ENCODE data around the gene CD200.

CD200 gene

GRCh38 chr3:112405845-112406244 is 72.9 kb downstream of the CD200 start:
- H3K27ac ChIP-seq = no peak overlapping the region
- DNase-seq = no peak

GRCh38 chr3:112407214-112407887 is 74.4 kb downstream of the CD200 start:
- no peak for DNase-seq
- no peak for TF ChIP-seq CTCF (IDR thresholded peaks at IDR 0.05; ENCODE audit: low read depth, low read length)
- Histone ChIP-seq H3K9me3 (ENCODE audit: severe bottlenecking) (no peaks in the 10 kb centered on the region), H3K27ac (no peak overlapping the region), H3K36me3 (no peaks in the 10 kb centered on the region), H3K27me3 (ENCODE audit: insufficient read depth, low read depth, severe bottlenecking) (peaks cover 6% of the 10 kb centered on the region), H3K4me3 (ENCODE audit: low read depth, low read length) (no peak overlapping the region)

More at GRCh38 chr3:112405845-112406244, 72.9 kb downstream of the CD200 start:
- TF ChIP-seq CTCF (IDR thresholded peaks at IDR 0.05; ENCODE audit: low read depth, low read length) = no peak
- H3K9me3 ChIP-seq (ENCODE audit: severe bottlenecking) = no peaks in the 10 kb centered on the region
- H3K4me3 ChIP-seq (ENCODE audit: low read depth, low read length) = no peak overlapping the region
- H3K27me3 ChIP-seq (ENCODE audit: insufficient read depth, low read depth, severe bottlenecking) = peaks cover 9% of the 10 kb centered on the region
- H3K36me3 ChIP-seq = no peaks in the 10 kb centered on the region

- DNase-seq = no peak
- Histone ChIP-seq H3K4me3 (ENCODE audit: low read depth, low read length) (no peak overlapping the region), H3K36me3 (no peaks in the 10 kb centered on the region), H3K27ac (no peak overlapping the region), H3K27me3 (ENCODE audit: insufficient read depth, low read depth, severe bottlenecking) (peaks cover 6% of the 10 kb centered on the region), H3K9me3 (ENCODE audit: severe bottlenecking) (no peaks in the 10 kb centered on the region)
- TF ChIP-seq CTCF (IDR thresholded peaks at IDR 0.05; ENCODE audit: low read depth, low read length) = no peak
Measured at GRCh38 chr3:112407888-112408702, 75.1 kb downstream of the CD200 start.

- DNase-seq = no peak
- no peak for TF ChIP-seq CTCF (IDR thresholded peaks at IDR 0.05; ENCODE audit: low read depth, low read length)
- peaks cover 6% of the 10 kb centered on the region for H3K27me3 ChIP-seq (ENCODE audit: insufficient read depth, low read depth, severe bottlenecking)
Measured at GRCh38 chr3:112409041-112409440, 76.1 kb downstream of the CD200 start.

GRCh38 chr3:112411425-112411824 is 78.5 kb downstream of the CD200 start:
- H3K27me3 ChIP-seq (ENCODE audit: insufficient read depth, low read depth, severe bottlenecking) = peaks cover 6% of the 10 kb centered on the region
- H3K9me3 ChIP-seq (ENCODE audit: severe bottlenecking) = no peaks in the 10 kb centered on the region
- no peak overlapping the region for H3K4me3 ChIP-seq (ENCODE audit: low read depth, low read length)
- TF ChIP-seq CTCF (IDR thresholded peaks at IDR 0.05; ENCODE audit: low read depth, low read length) = no peak
- no peaks in the 10 kb centered on the region for H3K36me3 ChIP-seq
- no peak overlapping the region for H3K27ac ChIP-seq
- DNase-seq = no peak

More at GRCh38 chr3:112409041-112409440, 76.1 kb downstream of the CD200 start:
- no peaks in the 10 kb centered on the region for H3K36me3 ChIP-seq
- no peaks in the 10 kb centered on the region for H3K9me3 ChIP-seq (ENCODE audit: severe bottlenecking)
- no peak overlapping the region for H3K4me3 ChIP-seq (ENCODE audit: low read depth, low read length)
- H3K27ac ChIP-seq = no peak overlapping the region

All from WERI-Rb-1 (cell line).